Measurements from ENCODE around the gene PLPP4. TPM values are rescaled to one million over a fixed set of nuclear protein-coding genes. Genes with fewer than 3 reads are reported as not detected.

PLPP4 gene
- total and polyA plus RNA-seq, 4 donors = 0.18 to 0.51 TPM; not detected in 2

DNA sequence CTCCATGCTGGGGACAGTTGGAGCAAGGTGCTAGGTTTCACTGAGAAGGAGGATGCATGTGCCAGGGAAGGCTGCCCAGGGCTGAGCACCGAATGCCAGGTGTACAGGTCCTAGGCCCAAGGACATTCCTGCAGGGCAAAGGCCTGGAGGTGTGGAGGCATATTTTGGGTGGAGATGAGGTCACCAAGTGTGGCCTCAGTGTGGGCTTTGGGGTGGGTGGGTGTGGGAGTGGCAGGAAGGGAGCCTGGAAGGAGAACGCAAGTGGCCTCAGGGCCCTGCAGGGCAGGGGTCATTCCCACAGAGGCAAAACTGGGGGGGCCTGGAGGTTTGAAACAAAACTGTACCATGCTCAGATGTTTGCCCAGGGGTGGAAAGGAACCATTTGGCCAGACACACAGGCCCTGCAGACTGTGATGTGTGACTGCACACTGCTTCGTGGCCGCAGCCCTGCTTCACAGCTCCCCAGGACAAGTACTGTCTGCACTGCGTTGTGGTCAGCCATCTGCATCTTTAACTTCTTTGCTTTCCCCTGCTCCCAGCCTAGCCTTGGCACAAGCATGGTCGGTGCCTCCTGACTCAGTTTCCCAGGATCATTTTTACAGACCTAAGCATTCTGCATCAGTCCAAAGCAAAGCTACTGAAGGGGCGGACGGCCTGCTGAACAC is 5.1 kb downstream of the PLPP4 start:
- Histone ChIP-seq H3K4me1 (ENCODE audit: control insufficient read depth in 5 of 5, insufficient read depth in 5 of 5, low read length in 5 of 5) (peaks cover 0 to 5% (median 0%) of the 10 kb centered on the region in 5 donors), H3K27ac (ENCODE audit: low read depth in 1 of 2, low read length in 1 of 2) (no peak overlapping the region), H3K9ac (ENCODE audit: insufficient read depth in 1 of 2, low read length in 2 of 2) (no peak overlapping the region), H3K4me3 (no peak overlapping the region), H3K9me3 (ENCODE audit: control insufficient read depth in 4 of 4, insufficient read depth in 3 of 4, low read length in 3 of 4) (no peaks in the 10 kb centered on the region), H3K36me3 (ENCODE audit: control insufficient read depth in 4 of 4, insufficient read depth in 4 of 4, low read length in 4 of 4) (no peaks in the 10 kb centered on the region), H3K27me3 (ENCODE audit: control insufficient read depth in 3 of 3, insufficient read depth in 3 of 3, low read length in 2 of 3) (peaks cover 7 to 43% (median 32%) of the 10 kb centered on the region in 3 donors)
- TF ChIP-seq, protein P1, sequence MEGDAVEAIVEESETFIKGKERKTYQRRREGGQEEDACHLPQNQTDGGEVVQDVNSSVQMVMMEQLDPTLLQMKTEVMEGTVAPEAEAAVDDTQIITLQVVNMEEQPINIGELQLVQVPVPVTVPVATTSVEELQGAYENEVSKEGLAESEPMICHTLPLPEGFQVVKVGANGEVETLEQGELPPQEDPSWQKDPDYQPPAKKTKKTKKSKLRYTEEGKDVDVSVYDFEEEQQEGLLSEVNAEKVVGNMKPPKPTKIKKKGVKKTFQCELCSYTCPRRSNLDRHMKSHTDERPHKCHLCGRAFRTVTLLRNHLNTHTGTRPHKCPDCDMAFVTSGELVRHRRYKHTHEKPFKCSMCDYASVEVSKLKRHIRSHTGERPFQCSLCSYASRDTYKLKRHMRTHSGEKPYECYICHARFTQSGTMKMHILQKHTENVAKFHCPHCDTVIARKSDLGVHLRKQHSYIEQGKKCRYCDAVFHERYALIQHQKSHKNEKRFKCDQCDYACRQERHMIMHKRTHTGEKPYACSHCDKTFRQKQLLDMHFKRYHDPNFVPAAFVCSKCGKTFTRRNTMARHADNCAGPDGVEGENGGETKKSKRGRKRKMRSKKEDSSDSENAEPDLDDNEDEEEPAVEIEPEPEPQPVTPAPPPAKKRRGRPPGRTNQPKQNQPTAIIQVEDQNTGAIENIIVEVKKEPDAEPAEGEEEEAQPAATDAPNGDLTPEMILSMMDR (IDR thresholded peaks at IDR 0.05; ENCODE audit: control extremely low read depth, extremely low read depth) = no peak
- ATAC-seq (ENCODE audit: insufficient read depth, low FRiP score) (no peak), DNase-seq (no peak)
- WGBS, 2 donors = 93 to 95% methylated on average over 8 of the region's 8 CpGs

DNA sequence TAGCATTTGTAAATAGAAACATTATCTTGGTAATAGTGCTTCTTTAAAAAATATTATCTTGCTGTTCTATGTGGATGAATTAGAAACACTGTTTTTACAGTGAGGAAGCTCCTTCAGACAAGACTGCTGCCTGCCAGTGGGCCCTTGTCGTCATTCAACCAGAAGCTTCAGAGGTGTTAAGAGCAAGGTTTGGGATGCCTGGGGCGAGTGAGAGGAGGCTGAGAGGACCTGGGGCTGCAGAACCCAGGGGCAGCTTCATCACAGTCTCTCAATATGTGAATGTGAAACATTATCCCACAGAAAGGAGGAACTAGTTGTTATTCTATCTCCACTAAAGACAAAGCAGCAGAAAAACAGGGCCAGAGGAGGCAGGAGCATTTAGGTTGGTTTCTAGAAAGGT is 8.1 kb downstream of the PLPP4 start:
- TF ChIP-seq, protein P1 (IDR thresholded peaks at IDR 0.05; ENCODE audit: control extremely low read depth, extremely low read depth) = no peak
- ATAC-seq (ENCODE audit: insufficient read depth, low FRiP score) (no peak), DNase-seq (no peak)
- H3K9me3 ChIP-seq (ENCODE audit: control insufficient read depth in 4 of 4, insufficient read depth in 3 of 4, low read length in 3 of 4) = no peaks in the 10 kb centered on the region
- no peaks in the 10 kb centered on the region for H3K4me1 ChIP-seq (ENCODE audit: control insufficient read depth in 5 of 5, insufficient read depth in 5 of 5, low read length in 5 of 5)
- peaks cover 0 to 13% (median 4%) of the 10 kb centered on the region in 3 donors for H3K27me3 ChIP-seq (ENCODE audit: control insufficient read depth in 3 of 3, insufficient read depth in 3 of 3, low read length in 2 of 3)
- H3K4me3 ChIP-seq = no peak overlapping the region
- WGBS, 2 donors = 52 to 76% methylated on average over 2 of the region's 2 CpGs
- no peak overlapping the region for H3K27ac ChIP-seq (ENCODE audit: low read depth in 1 of 2, low read length in 1 of 2)
- H3K36me3 ChIP-seq (ENCODE audit: control insufficient read depth in 4 of 4, insufficient read depth in 4 of 4, low read length in 4 of 4) = no peaks in the 10 kb centered on the region
- H3K9ac ChIP-seq (ENCODE audit: insufficient read depth in 1 of 2, low read length in 2 of 2) = no peak overlapping the region

DNA sequence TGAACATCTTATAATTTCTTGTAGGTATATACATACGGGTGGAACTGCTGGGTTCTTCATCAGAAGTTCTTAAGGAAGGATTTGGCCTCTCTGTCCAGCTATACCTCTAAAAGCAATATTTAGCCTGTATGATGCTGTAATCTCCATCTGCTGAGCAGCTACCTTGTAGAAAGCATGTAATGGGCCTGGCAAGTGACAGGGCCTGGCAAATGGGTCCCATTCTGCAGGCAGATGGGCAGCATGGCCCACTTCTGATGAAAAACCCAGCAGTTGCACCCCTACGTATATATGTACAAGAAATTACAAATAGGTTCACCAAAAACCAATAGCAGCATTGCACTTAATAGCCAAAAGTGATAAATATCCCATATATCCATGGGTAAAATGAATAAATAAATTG is 9.0 kb downstream of the PLPP4 start:
- Histone ChIP-seq H3K4me3 (no peak overlapping the region), H3K27ac (ENCODE audit: low read depth in 1 of 2, low read length in 1 of 2) (no peak overlapping the region), H3K27me3 (ENCODE audit: control insufficient read depth in 3 of 3, insufficient read depth in 3 of 3, low read length in 2 of 3) (peaks cover 0 to 5% (median 0%) of the 10 kb centered on the region in 3 donors), H3K9ac (ENCODE audit: insufficient read depth in 1 of 2, low read length in 2 of 2) (no peak overlapping the region), H3K36me3 (ENCODE audit: control insufficient read depth in 4 of 4, insufficient read depth in 4 of 4, low read length in 4 of 4) (no peaks in the 10 kb centered on the region), H3K9me3 (ENCODE audit: control insufficient read depth in 4 of 4, insufficient read depth in 3 of 4, low read length in 3 of 4) (no peaks in the 10 kb centered on the region), H3K4me1 (ENCODE audit: control insufficient read depth in 5 of 5, insufficient read depth in 5 of 5, low read length in 5 of 5) (no peaks in the 10 kb centered on the region)
- 86 to 89% methylated on average over 2 of the region's 2 CpGs for WGBS, 2 donors
- TF ChIP-seq, protein P1 (IDR thresholded peaks at IDR 0.05; ENCODE audit: control extremely low read depth, extremely low read depth) = no peak
- ATAC-seq (ENCODE audit: insufficient read depth, low FRiP score) (no peak), DNase-seq (no peak)

DNA sequence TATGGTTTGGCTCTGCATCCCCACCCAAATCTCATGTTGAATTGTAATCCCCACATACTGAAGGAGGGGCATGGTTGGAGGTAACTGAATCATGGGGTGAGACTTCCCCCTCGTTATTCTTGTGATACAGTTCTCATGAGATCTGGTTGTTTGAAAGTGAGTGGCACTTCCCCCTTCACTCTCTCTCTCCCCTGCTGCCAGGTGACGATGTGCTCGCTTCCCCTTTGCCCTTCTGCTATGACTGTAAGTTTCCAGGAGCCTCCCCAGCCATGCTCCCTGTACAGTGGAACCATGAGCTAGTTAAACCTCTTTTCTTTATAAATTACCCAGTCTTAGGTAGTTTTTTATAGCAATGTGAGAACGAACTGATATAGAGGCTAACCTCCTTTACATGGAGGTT is 16.6 kb downstream of the PLPP4 start:
- 49% methylated on average over 4 of the region's 4 CpGs for WGBS, 2 donors
- DNase-seq = no peak
- Histone ChIP-seq H3K4me1 (ENCODE audit: control insufficient read depth in 5 of 5, insufficient read depth in 5 of 5, low read length in 5 of 5) (no peaks in the 10 kb centered on the region), H3K9me3 (ENCODE audit: control insufficient read depth in 4 of 4, insufficient read depth in 3 of 4, low read length in 3 of 4) (no peaks in the 10 kb centered on the region), H3K4me3 (no peak overlapping the region), H3K27me3 (ENCODE audit: control insufficient read depth in 3 of 3, insufficient read depth in 3 of 3, low read length in 2 of 3) (no peaks in the 10 kb centered on the region), H3K9ac (ENCODE audit: insufficient read depth in 1 of 2, low read length in 2 of 2) (no peak overlapping the region), H3K27ac (ENCODE audit: low read depth in 1 of 2, low read length in 1 of 2) (no peak overlapping the region), H3K36me3 (ENCODE audit: control insufficient read depth in 4 of 4, insufficient read depth in 4 of 4, low read length in 4 of 4) (no peaks in the 10 kb centered on the region)
- TF ChIP-seq, protein P1 (IDR thresholded peaks at IDR 0.05; ENCODE audit: control extremely low read depth, extremely low read depth) = no peak
- no peak for ATAC-seq (ENCODE audit: insufficient read depth, low FRiP score)
